Panc1 (cell line): Measurements from ENCODE around the gene TSHZ2. TPM values are rescaled to one million over a fixed set of nuclear protein-coding genes. Genes with fewer than 3 reads are reported as not detected.
"Not testable (repeated sequence)": the region's sequence is repeated elsewhere in the genome, so short reads cannot be mapped to it uniquely, and the experiment has no call there.

ENCODE experiments used
- ATAC-seq: fragments of 200-7000 bp; cut with Tn5 transposase; 2 replicates; pipeline ENCODE4 v1.9.1; 2020; ENCODE audit warnings: mild to moderate bottlenecking, moderate library complexity
- BruUV-seq: library from RNA; stranded (reverse); fragments of 400-500 nt; replicated peaks from 2 replicates; lab custom pipeline; 2021; lab: Mats Ljungman, UMichigan
- CTCF ChIA-PET: fragments of 300-600 bp; sonication (Branson Sonifier 250); formaldehyde crosslinking; loops from one replicate; lab custom pipeline; 2022; ENCODE audit warnings: antibody characterized with exemption; lab: Charles Lee
- POLR2A ChIA-PET: fragments of 300-600 bp; sonication (Branson Sonifier 250); formaldehyde crosslinking; loops from one replicate; lab custom pipeline; 2022; ENCODE audit warnings: antibody characterized with exemption; lab: Charles Lee
- DNase-seq: peaks from one replicate; pipeline ENCODE4 v3.0.0-alpha.2; 2010; ENCODE audit warnings: low read depth, low spot score
- H3K27ac ChIP-seq: 2 replicates; pipeline ENCODE4 v1.5.1; 2011; ENCODE audit warnings: mild to moderate bottlenecking, low read length, inconsistent platforms
- H3K27me3 ChIP-seq: fragments of 200-500 bp; sonication (Bioruptor generic); 2 replicates; pipeline ENCODE4 v1.6.0; 2014; ENCODE audit warnings: low read length, inconsistent platforms; ENCODE audit not compliant: control insufficient read depth, insufficient read depth
- H3K36me3 ChIP-seq: fragments of 200-500 bp; sonication (Bioruptor generic); 2 replicates; pipeline ENCODE4 v1.5.1; 2014; ENCODE audit warnings: inconsistent platforms, mild to moderate bottlenecking, low read length, moderate library complexity; ENCODE audit not compliant: control insufficient read depth, insufficient read depth
- H3K4me1 ChIP-seq: 2 replicates; pipeline ENCODE4 v1.5.1; 2011; ENCODE audit warnings: inconsistent platforms, mild to moderate bottlenecking, low read length, moderate library complexity; ENCODE audit not compliant: control insufficient read depth, insufficient read depth
- H3K4me3 ChIP-seq, 2 experiments: 2 replicates each; pipeline ENCODE4 v1.5.1; 2011 to 2012; ENCODE audit warnings: low read depth in 2 of 2, low read length in 2 of 2, mild to moderate bottlenecking in 2 of 2, inconsistent platforms in 1 of 2, moderate library complexity in 1 of 2
- H3K9me3 ChIP-seq: fragments of 200-500 bp; sonication (Bioruptor generic); 2 replicates; pipeline ENCODE4 v1.5.1; 2014; ENCODE audit warnings: low read depth, mild to moderate bottlenecking, inconsistent platforms, low read length, moderate library complexity; ENCODE audit not compliant: control insufficient read depth, insufficient read depth
- CTCF ChIP-seq: fragments of 450-650 bp; IDR thresholded peaks from 2 replicates; pipeline ENCODE4 v1.5.1; 2017; ENCODE audit warnings: mild to moderate bottlenecking
- POLR2AphosphoS5 ChIP-seq: IDR thresholded peaks from 2 replicates; pipeline ENCODE4 v1.6.1; 2012; ENCODE audit warnings: mild to moderate bottlenecking, low read depth, low read length, moderate library complexity
- REST ChIP-seq, 2 experiments: IDR thresholded peaks; 2 replicates each; pipeline ENCODE4 v1.6.1; 2011 to 2012; ENCODE audit warnings: low read depth in 2 of 2, control low read depth in 1 of 2, low read length in 1 of 2, mild to moderate bottlenecking in 1 of 2, moderate library complexity in 1 of 2; ENCODE audit not compliant: insufficient read depth in 1 of 2
- SIN3A ChIP-seq: IDR thresholded peaks from 2 replicates; pipeline ENCODE4 v1.6.1; 2012; ENCODE audit warnings: low read depth, mild to moderate bottlenecking, low read length, moderate library complexity, borderline replicate concordance; ENCODE audit not compliant: insufficient read depth
- TCF7L2 ChIP-seq: IDR thresholded peaks from 2 replicates; pipeline ENCODE4 v1.6.1; 2011; ENCODE audit warnings: mild to moderate bottlenecking, low read depth, low read length, inconsistent platforms
- in situ Hi-C: cut with HindIII; loops from 2 replicates; pipeline ENCODE4 v1.10.0; 2016; ENCODE audit warnings: low sequenced_read_pairs, low pct_unique_long_range_greater_than_20kb
- intact Hi-C: fragments of 100-400 bp; cut with micrococcal nuclease; formaldehyde crosslinking; loops from one replicate; pipeline ENCODE4 v1.10.0; 2022; ENCODE audit not compliant: unreplicated experiment
- total RNA-seq: library from RNA; stranded (reverse); gene quantifications from one replicate; pipeline ENCODE4 v1.2.1, GENCODE V29; 2021; ENCODE audit not compliant: unreplicated experiment

The TSHZ2 gene
- total RNA-seq, 1 experiment from 2014 or later, result 0.36 TPM

DNA sequence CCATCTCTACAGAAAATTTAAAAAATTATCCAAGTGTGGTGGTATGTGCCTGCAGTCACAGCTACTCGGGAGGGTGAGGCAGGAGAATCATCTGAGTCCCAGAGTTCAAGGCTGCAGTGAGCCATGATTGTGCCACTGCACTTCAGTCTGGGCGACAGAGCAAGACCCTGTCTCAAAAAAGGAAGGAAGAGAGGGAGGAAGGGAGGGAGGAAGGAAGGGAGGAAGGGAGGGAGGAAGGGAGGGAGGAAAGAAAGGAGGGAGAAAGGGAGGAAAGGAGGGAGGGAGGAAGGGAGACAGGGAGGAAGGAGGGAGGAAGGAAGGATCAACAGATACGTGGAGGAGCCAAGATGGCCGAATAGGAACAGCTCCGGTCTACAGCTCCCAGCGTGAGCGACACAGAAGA, 531.4 kb downstream of the TSHZ2 start:
- intact Hi-C loops, result no loop called here
- POLR2A ChIA-PET, result no interaction called here
- H3K4me1 ChIP-seq, result no peaks in the 10 kb centered on the region
- no peak overlapping the region for H3K27ac ChIP-seq
- CTCF ChIA-PET, result no interaction called here
- H3K36me3 ChIP-seq, result no peaks in the 10 kb centered on the region
- TF ChIP-seq POLR2AphosphoS5 (no peak), CTCF (no peak), TCF7L2 (no peak), SIN3A (no peak), REST (IDR thresholded peaks at IDR 0.05; ENCODE audit: insufficient read depth in 1 of 2, low read depth in 2 of 2, low read length in 1 of 2) (no peak)
- no peak for DNase-seq
- no peak overlapping the region for H3K4me3 ChIP-seq
- no peaks in the 10 kb centered on the region for H3K27me3 ChIP-seq
- H3K9me3 ChIP-seq, result no peaks in the 10 kb centered on the region
- no TSS peak for BruUV-seq
- ATAC-seq, result no peak
- in situ Hi-C loops, result no loop called here

DNA sequence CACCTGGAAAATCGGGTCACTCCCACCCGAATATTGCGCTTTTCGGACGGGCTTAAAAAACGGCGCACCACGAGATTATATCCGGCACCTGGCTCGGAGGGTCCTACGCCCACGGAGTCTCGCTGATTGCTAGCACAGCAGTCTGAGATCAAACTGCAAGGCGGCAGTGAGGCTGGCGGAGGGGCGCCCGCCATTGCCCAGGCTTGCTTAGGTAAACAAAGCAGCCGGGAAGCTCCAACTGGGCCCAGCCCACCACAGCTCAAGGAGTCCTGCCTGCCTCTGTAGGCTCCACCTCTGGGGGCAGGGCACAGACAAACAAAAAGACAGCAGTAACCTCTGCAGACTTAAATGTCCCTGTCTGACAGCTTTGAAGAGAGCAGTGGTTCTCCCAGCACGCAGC, 531.9 kb downstream of the TSHZ2 start:
- H3K4me3 ChIP-seq, CTCF ChIA-PET, POLR2A ChIA-PET, BruUV-seq, DNase-seq, intact Hi-C loops, H3K9me3 ChIP-seq, in situ Hi-C loops, H3K4me1 ChIP-seq, H3K27ac ChIP-seq, H3K36me3 ChIP-seq, ATAC-seq, H3K27me3 ChIP-seq: not testable (repeated sequence)

DNA sequence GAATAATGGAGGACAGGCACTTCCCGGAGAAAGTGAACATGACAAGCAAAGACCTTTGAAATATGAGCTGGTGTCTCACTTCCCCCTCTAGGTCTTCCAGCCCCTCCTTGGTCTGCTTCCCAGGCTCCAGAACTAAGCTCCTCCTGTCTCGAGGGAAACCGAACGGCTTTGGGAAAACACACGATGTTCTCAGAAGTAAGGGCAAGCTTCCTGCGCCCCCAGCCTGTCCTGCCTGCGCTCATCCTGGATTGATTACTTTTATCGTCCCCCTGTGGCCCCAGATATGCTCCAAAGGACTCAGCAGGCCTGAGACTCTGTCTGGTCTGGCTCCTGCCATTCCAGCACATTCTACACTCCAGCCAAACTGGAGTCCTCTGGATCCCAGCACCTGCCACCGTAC, 538.1 kb downstream of the TSHZ2 start:
- ATAC-seq, result no peak

More for the DNA sequence above, 538.1 kb downstream of the TSHZ2 start:
- in situ Hi-C loops, result no loop called here
- TF ChIP-seq POLR2AphosphoS5 (no peak), TCF7L2 (no peak), SIN3A (no peak), CTCF (no peak), REST (IDR thresholded peaks at IDR 0.05; ENCODE audit: insufficient read depth in 1 of 2, low read depth in 2 of 2, low read length in 1 of 2) (no peak)
- H3K4me3 ChIP-seq, result no peak overlapping the region
- intact Hi-C loops, result no loop called here
- no peaks in the 10 kb centered on the region for H3K36me3 ChIP-seq
- H3K27me3 ChIP-seq, result no peaks in the 10 kb centered on the region
- ChIA-PET CTCF (no interaction called here), POLR2A (interaction anchor here (0.6 kb wide), 1 partner anchor 104 kb away, joined by 3 read pairs; no protein-coding TSS in a partner anchor)
- H3K9me3 ChIP-seq, result no peaks in the 10 kb centered on the region
- no peak for DNase-seq
- no TSS peak for BruUV-seq
- H3K4me1 ChIP-seq, result no peaks in the 10 kb centered on the region
- no peak overlapping the region for H3K27ac ChIP-seq
